Neural crest cell (in vitro differentiated cells): ENCODE data around the gene NUP88. TPM values are rescaled to one million over a fixed set of nuclear protein-coding genes. Genes with fewer than 3 reads are reported as not detected.

Experiments used
- DNase-seq: peaks from one replicate; pipeline ENCODE4 v3.0.0; 2021; ENCODE audit warnings: low read depth, mixed read lengths, low spot score
- H3K27ac Mint-ChIP-seq: one replicate; pipeline ENCODE4 v1.8.0; 2021; ENCODE audit warnings: mild to moderate bottlenecking, mixed read lengths; ENCODE audit not compliant: unreplicated experiment
- H3K27me3 Mint-ChIP-seq: 2 replicates; pipeline ENCODE4 v1.8.0; 2021; ENCODE audit warnings: low read depth, mild to moderate bottlenecking, mixed read lengths
- H3K36me3 Mint-ChIP-seq: 2 replicates; pipeline ENCODE4 v1.8.0; 2021; ENCODE audit warnings: low read depth, mild to moderate bottlenecking, mixed read lengths
- H3K4me1 Mint-ChIP-seq: 2 replicates; pipeline ENCODE4 v1.8.0; 2021; ENCODE audit warnings: mixed read lengths
- H3K4me3 Mint-ChIP-seq: one replicate; pipeline ENCODE4 v1.8.0; 2021; ENCODE audit warnings: mild to moderate bottlenecking, mixed read lengths
- H3K9me3 Mint-ChIP-seq: 2 replicates; pipeline ENCODE4 v1.8.0; 2021; ENCODE audit warnings: mixed read lengths
- total RNA-seq: library from RNA; stranded (reverse); gene quantifications from 2 replicates; pipeline ENCODE4 v1.2.1, GENCODE V29; 2021
- TF ChIP-seq, protein P1 (sequence below): fragments of 200-600 bp; sonication (generic); conservative IDR thresholded peaks from 2 replicates; pipeline ENCODE4 v1.5.0; 2021; ENCODE audit warnings: antibody characterized with exemption, mild to moderate bottlenecking

The NUP88 gene
- total RNA-seq, 1 donor from 2014 or later: 91.2 TPM

GRCh38 chr17:5405400-5405799 lies 14.1 kb downstream of the NUP88 start:
- no peak for DNase-seq
- H3K9me3 Mint-ChIP-seq: no peaks in the 10 kb centered on the region
- H3K4me1 Mint-ChIP-seq: no peaks in the 10 kb centered on the region
- H3K27me3 Mint-ChIP-seq: no peaks in the 10 kb centered on the region
- TF ChIP-seq, protein P1, sequence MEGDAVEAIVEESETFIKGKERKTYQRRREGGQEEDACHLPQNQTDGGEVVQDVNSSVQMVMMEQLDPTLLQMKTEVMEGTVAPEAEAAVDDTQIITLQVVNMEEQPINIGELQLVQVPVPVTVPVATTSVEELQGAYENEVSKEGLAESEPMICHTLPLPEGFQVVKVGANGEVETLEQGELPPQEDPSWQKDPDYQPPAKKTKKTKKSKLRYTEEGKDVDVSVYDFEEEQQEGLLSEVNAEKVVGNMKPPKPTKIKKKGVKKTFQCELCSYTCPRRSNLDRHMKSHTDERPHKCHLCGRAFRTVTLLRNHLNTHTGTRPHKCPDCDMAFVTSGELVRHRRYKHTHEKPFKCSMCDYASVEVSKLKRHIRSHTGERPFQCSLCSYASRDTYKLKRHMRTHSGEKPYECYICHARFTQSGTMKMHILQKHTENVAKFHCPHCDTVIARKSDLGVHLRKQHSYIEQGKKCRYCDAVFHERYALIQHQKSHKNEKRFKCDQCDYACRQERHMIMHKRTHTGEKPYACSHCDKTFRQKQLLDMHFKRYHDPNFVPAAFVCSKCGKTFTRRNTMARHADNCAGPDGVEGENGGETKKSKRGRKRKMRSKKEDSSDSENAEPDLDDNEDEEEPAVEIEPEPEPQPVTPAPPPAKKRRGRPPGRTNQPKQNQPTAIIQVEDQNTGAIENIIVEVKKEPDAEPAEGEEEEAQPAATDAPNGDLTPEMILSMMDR: no peak
- H3K4me3 Mint-ChIP-seq: no peak overlapping the region
- H3K36me3 Mint-ChIP-seq: peaks cover 13% of the 10 kb centered on the region
- H3K27ac Mint-ChIP-seq: no peak overlapping the region

DNA sequence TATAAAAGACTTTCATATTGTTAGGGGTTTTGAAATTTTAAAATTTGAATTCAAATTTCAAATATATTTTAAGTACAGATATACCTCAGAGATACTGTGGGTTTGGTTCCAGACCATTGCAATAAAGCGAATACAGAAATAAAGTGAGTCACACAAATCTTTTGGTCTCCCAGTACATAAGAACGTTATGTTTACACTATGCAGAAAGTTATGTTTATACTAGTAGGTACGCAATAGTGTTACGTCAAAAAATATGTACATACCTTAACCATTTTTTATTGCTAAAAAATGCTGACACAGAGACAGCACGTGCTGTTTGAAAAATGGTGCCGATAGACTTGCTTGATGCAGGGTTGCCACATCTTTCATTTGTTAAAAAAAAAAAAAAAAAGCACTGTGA lies 19.7 kb downstream of the NUP88 start:
- H3K27ac Mint-ChIP-seq: no peak overlapping the region
- H3K27me3 Mint-ChIP-seq: no peaks in the 10 kb centered on the region
- TF ChIP-seq, protein P1: no peak
- no peaks in the 10 kb centered on the region for H3K4me1 Mint-ChIP-seq
- H3K36me3 Mint-ChIP-seq: peaks cover 22% of the 10 kb centered on the region
- no peak overlapping the region for H3K4me3 Mint-ChIP-seq
- DNase-seq: no peak
- no peaks in the 10 kb centered on the region for H3K9me3 Mint-ChIP-seq

DNA sequence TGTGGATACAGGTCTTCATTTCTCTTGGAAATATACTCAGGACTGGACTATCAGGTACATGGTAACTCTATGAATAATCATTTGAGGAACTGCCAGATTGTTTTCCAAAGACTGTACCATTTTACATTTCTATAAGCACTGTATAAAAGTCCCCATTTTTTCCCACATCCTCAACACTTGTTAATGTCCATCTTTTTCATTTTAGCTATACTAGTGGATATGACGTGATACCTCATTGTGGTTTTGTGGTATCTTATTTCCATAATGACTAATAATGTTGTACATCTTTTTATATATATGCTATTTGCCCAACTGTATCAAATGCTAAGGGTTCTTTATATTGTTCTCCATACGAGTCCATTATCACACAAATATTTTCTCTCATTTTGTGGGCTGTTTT lies 22.9 kb downstream of the NUP88 start:
- Mint-ChIP-seq H3K9me3 (no peaks in the 10 kb centered on the region), H3K4me1 (no peaks in the 10 kb centered on the region), H3K36me3 (peaks cover 32% of the 10 kb centered on the region), H3K4me3 (no peak overlapping the region), H3K27me3 (no peaks in the 10 kb centered on the region), H3K27ac (no peak overlapping the region)
- TF ChIP-seq, protein P1: no peak
- no peak for DNase-seq

GRCh38 chr17:5391678-5392077 lies 27.8 kb downstream of the NUP88 start:
- TF ChIP-seq, protein P1: no peak
- H3K36me3 Mint-ChIP-seq: peaks cover 25% of the 10 kb centered on the region
- H3K4me1 Mint-ChIP-seq: no peaks in the 10 kb centered on the region
- no peak for DNase-seq
- no peaks in the 10 kb centered on the region for H3K9me3 Mint-ChIP-seq
- no peaks in the 10 kb centered on the region for H3K27me3 Mint-ChIP-seq
- H3K27ac Mint-ChIP-seq: no peak overlapping the region
- no peak overlapping the region for H3K4me3 Mint-ChIP-seq

DNA sequence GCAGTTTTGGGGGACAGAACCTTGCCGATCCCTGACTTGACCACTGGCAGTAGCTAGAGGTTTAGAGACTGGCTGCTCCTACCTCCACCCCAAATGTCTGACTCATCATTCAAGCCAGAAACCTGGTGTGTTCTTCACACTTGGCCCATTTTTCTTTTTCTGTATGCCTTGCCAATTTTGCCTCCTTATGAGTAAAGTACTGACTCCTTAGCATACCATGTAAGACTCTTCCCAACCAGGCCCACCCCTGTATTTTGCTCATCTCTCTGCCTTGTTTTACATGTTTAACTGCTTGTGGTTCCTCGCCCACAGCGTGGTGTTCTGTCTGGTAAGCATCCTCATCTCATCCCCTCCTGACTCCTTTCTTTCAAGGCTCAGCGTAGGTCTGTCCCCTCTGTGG lies 37.9 kb downstream of the NUP88 start:
- no peak overlapping the region for H3K27ac Mint-ChIP-seq
- no peaks in the 10 kb centered on the region for H3K9me3 Mint-ChIP-seq
- no peaks in the 10 kb centered on the region for H3K4me1 Mint-ChIP-seq
- TF ChIP-seq, protein P1: no peak
- no peak for DNase-seq
- H3K36me3 Mint-ChIP-seq: peaks cover 40% of the 10 kb centered on the region
- no peaks in the 10 kb centered on the region for H3K27me3 Mint-ChIP-seq
- H3K4me3 Mint-ChIP-seq: peak overlapping the region; percentile 20
